GM19238 (cell line): ENCODE measurements around the gene CEP164.

ENCODE experiments used
- DNase-seq: peaks from one replicate; pipeline ENCODE4 v3.0.0; 2011; ENCODE audit warnings: low spot score; ENCODE audit not compliant: insufficient read length

Gene CEP164

GRCh38 chr11:117419482-117420142, 92.0 kb downstream of the CEP164 start:
- no peak for DNase-seq

GRCh38 chr11:117420143-117420485, 92.5 kb downstream of the CEP164 start:
- DNase-seq, result no peak

GRCh38 chr11:117420598-117420997, 92.9 kb downstream of the CEP164 start:
- no peak for DNase-seq

GRCh38 chr11:117421041-117421440, 93.4 kb downstream of the CEP164 start:
- DNase-seq, result no peak

- DNase-seq, result no peak
Measured at GRCh38 chr11:117421476-117421875, 93.8 kb downstream of the CEP164 start.

- no peak for DNase-seq
Measured at GRCh38 chr11:117423046-117423575, 95.5 kb downstream of the CEP164 start.

- DNase-seq, result no peak
Measured at GRCh38 chr11:117424781-117425180, 97.1 kb downstream of the CEP164 start.

- no peak for DNase-seq
Measured at GRCh38 chr11:117425679-117426296, 98.1 kb downstream of the CEP164 start.

GRCh38 chr11:117426297-117426685, 98.6 kb downstream of the CEP164 start:
- peak; percentile 85 for DNase-seq

- DNase-seq, result no peak
Measured at GRCh38 chr11:117426941-117427340, 99.3 kb downstream of the CEP164 start.

- no peak for DNase-seq
Measured at GRCh38 chr11:117427356-117427874, 99.8 kb downstream of the CEP164 start.

- no peak for DNase-seq
Measured at GRCh38 chr11:117428186-117428855, 100.7 kb downstream of the CEP164 start.

- DNase-seq, result no peak
Measured at GRCh38 chr11:117428856-117429229, 101.2 kb downstream of the CEP164 start.

- no peak for DNase-seq
Measured at GRCh38 chr11:117430293-117430955, 102.8 kb downstream of the CEP164 start.

GRCh38 chr11:117431436-117431835, 103.8 kb downstream of the CEP164 start:
- DNase-seq, result no peak

GRCh38 chr11:117433717-117434116, 106.1 kb downstream of the CEP164 start:
- DNase-seq, result no peak

- no peak for DNase-seq
Measured at GRCh38 chr11:117434481-117434880, 106.8 kb downstream of the CEP164 start.

GRCh38 chr11:117435326-117435725, 107.7 kb downstream of the CEP164 start:
- DNase-seq, result no peak

- no peak for DNase-seq
Measured at GRCh38 chr11:117437041-117437790, 109.6 kb downstream of the CEP164 start.

- DNase-seq, result no peak
Measured at GRCh38 chr11:117437791-117438130, 110.1 kb downstream of the CEP164 start.

- DNase-seq, result no peak
Measured at GRCh38 chr11:117438371-117439000, 110.8 kb downstream of the CEP164 start.
